Hepatocyte (in vitro differentiated cells): ENCODE measurements around the gene HS3ST4.

Experiments used
- CTCF ChIP-seq: fragments of 200-600 bp; sonication (generic); IDR thresholded peaks from 2 replicates; pipeline ENCODE4 v1.5.1; 2016; ENCODE audit warnings: antibody characterized with exemption, mild to moderate bottlenecking; ENCODE audit not compliant: poor library complexity
- EZH2phosphoT487 ChIP-seq: fragments of 200-600 bp; sonication (generic); IDR thresholded peaks from one replicate; pipeline ENCODE4 v1.6.1; 2018; ENCODE audit warnings: antibody characterized with exemption, mild to moderate bottlenecking, low read depth, moderate library complexity; ENCODE audit not compliant: unreplicated experiment, severe bottlenecking

- TF ChIP-seq EZH2phosphoT487 (no peak), CTCF (no peak)
Observed at GRCh38 chr16:25709213-25709612, 17.5 kb downstream of the HS3ST4 start.
